HG02885 (cell line): ENCODE measurements around the gene ALDH1A2.
A peak's percentile ranks its signal among the peaks of the same experiment; 100 is the strongest.

Source experiments
- ATAC-seq: cut with Tn5 transposase; IDR thresholded peaks from one replicate; pipeline ENCODE4 v1.9.1; 2021; ENCODE audit warnings: mild to moderate bottlenecking; ENCODE audit not compliant: unreplicated experiment, poor library complexity

The ALDH1A2 gene

GRCh38 chr15:58070801-58071418, 5.4 kb upstream of the ALDH1A2 start:
- ATAC-seq = no peak

- ATAC-seq = no peak
Observed at GRCh38 chr15:58069008-58069407, 3.5 kb upstream of the ALDH1A2 start.

- ATAC-seq = peak; percentile 52
Observed at GRCh38 chr15:58066042-58066867, 744 bp upstream of the ALDH1A2 start.

GRCh38 chr15:58064980-58065444, 499 bp downstream of the ALDH1A2 start:
- no peak for ATAC-seq

- no peak for ATAC-seq
Observed at GRCh38 chr15:58064082-58064979, 1.2 kb downstream of the ALDH1A2 start.

- ATAC-seq = no peak
Observed at GRCh38 chr15:58063614-58064013, 1.9 kb downstream of the ALDH1A2 start.

GRCh38 chr15:58062983-58063382, 2.5 kb downstream of the ALDH1A2 start:
- ATAC-seq = no peak

GRCh38 chr15:58062175-58062574, 3.3 kb downstream of the ALDH1A2 start:
- ATAC-seq = no peak

- ATAC-seq = no peak
Observed at GRCh38 chr15:58060575-58060974, 4.9 kb downstream of the ALDH1A2 start.

- no peak for ATAC-seq
Observed at GRCh38 chr15:58058729-58059128, 6.8 kb downstream of the ALDH1A2 start.

GRCh38 chr15:58058073-58058472, 7.4 kb downstream of the ALDH1A2 start:
- no peak for ATAC-seq

GRCh38 chr15:58057559-58057958, 8.0 kb downstream of the ALDH1A2 start:
- no peak for ATAC-seq

- no peak for ATAC-seq
Observed at GRCh38 chr15:58056015-58056414, 9.5 kb downstream of the ALDH1A2 start.

- no peak for ATAC-seq
Observed at GRCh38 chr15:58053315-58054153, 12.0 kb downstream of the ALDH1A2 start.

GRCh38 chr15:58052334-58052733, 13.2 kb downstream of the ALDH1A2 start:
- ATAC-seq = no peak

GRCh38 chr15:58049520-58050227, 15.8 kb downstream of the ALDH1A2 start:
- no peak for ATAC-seq

GRCh38 chr15:58048261-58048660, 17.2 kb downstream of the ALDH1A2 start:
- no peak for ATAC-seq

GRCh38 chr15:58047149-58047548, 18.4 kb downstream of the ALDH1A2 start:
- ATAC-seq = no peak

- no peak for ATAC-seq
Observed at GRCh38 chr15:58046467-58046866, 19.0 kb downstream of the ALDH1A2 start.
